Skeletal muscle cell (primary cell): ENCODE results near the gene KRTAP10-3.

Source experiments
- DNase-seq: peaks from one replicate; pipeline ENCODE4 v3.0.0-alpha.2; 2010; ENCODE audit warnings: low read depth
- H3K4me3 ChIP-seq: 2 replicates; pipeline ENCODE4 v1.5.1; 2011; ENCODE audit warnings: low read depth, mild to moderate bottlenecking, control low read depth, low read length, moderate library complexity

Gene KRTAP10-3

GRCh38 chr21:44533121-44533890 lies 25.3 kb downstream of the KRTAP10-3 start:
- DNase-seq, result no peak
- no peak overlapping the region for H3K4me3 ChIP-seq

- H3K4me3 ChIP-seq, result no peak overlapping the region
- DNase-seq, result no peak
Measured at GRCh38 chr21:44532712-44533111, 25.9 kb downstream of the KRTAP10-3 start.

GRCh38 chr21:44531606-44532564 lies 26.7 kb downstream of the KRTAP10-3 start:
- no peak for DNase-seq
- no peak overlapping the region for H3K4me3 ChIP-seq

- DNase-seq, result no peak
- H3K4me3 ChIP-seq, result no peak overlapping the region
Measured at GRCh38 chr21:44530903-44531605, 27.5 kb downstream of the KRTAP10-3 start.

DNA sequence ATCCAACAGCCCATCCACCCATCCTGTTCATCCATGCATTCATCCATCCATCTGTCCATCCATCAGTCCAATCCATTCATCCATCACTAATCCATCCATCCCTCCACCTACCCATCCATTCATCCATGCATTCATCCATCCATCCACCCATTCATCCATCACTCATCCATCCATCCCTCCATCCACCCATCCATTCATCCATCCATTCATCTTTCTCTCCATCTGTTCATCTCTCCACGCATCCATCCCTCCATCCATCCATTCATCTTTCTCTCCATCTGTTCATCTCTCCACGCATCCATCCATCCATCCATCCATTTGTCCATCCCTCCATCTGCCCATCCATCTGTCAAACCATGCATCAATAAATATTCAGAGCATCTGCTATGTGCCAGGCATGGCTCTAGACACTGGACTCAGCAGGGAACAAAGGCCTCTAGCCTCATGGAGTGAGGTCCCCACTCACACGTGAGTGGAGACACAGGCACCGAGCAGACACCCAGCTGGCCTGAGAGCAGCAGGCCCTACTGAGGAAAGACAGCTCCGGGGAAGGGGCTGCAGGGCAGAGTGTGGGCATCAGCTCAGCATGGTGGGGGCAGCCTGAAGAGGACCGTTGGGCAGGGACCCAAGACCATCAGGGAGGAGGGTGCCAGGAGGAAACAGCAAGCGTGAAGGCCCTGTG lies 28.2 kb downstream of the KRTAP10-3 start:
- DNase-seq, result no peak
- H3K4me3 ChIP-seq, result no peak overlapping the region

DNA sequence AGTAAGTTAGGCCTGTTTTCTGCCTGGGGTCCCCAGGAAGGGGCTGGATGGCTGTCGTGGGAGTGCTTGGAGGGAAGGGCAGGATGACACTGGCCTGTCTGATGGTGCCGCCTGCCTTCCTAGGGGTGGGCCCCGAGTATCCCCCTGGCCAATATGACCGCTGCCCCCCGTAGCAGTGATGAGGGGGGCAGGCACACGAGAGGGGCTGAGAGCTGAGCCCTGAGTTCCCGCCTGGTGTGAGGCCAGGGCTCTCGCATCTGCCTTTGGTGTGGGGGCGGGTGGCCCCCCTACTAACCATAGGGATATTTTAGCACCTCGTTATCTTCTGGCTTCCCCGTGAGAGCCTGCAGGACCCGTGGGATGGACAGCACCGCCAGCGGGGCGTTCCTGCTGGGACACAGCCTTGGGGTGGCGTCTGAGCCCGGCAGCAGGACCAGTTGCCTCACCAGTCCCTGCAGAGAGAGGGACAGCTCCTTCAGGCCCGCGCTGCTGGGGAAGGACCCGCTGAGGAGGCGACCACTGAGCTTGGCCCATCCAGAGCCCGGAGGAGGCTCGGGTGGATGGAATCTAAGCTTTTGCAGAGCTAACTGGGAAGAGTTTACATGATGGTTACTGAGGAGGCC lies 29.0 kb downstream of the KRTAP10-3 start:
- no peak overlapping the region for H3K4me3 ChIP-seq
- no peak for DNase-seq

DNA sequence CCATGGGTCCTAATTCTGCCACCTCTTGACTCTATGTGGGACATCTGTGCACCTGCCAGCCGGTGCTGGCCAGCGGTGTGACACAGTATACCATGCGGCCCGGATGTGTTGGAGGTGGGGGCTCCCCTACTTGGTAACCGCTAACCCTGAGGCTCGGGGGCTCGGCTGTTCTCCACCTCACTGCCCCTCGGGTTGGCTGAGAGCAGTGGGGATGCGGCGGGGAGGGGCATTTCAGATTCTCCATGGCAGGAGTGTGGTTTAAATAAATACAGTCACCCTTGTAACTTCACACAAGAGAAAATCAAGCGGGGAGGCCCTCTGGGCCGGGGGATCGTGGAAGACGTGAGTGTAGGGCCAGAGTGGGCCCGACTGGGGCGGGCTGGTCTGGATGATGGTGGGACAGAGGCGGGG lies 29.6 kb downstream of the KRTAP10-3 start:
- no peak overlapping the region for H3K4me3 ChIP-seq
- no peak for DNase-seq

DNA sequence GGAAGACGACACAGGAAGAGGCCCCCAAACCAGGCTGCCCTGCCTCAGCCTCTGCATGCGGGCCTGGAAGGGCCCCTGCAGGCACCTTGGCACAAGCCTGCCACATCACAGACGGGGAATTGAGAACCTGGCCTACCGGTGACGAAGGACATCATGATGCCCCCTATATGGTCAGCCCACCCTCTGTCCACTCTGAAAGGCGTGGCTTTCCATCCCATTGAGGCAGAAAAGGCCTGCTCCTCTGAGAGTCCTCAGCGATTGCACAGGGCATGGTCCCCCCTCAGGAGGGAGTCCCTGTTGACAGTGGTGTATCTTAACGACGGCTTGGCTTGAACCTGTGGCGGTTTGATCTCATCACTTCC lies 30.0 kb downstream of the KRTAP10-3 start:
- DNase-seq, result no peak
- no peak overlapping the region for H3K4me3 ChIP-seq

GRCh38 chr21:44527983-44528633 lies 30.5 kb downstream of the KRTAP10-3 start:
- H3K4me3 ChIP-seq, result no peak overlapping the region
- no peak for DNase-seq

DNA sequence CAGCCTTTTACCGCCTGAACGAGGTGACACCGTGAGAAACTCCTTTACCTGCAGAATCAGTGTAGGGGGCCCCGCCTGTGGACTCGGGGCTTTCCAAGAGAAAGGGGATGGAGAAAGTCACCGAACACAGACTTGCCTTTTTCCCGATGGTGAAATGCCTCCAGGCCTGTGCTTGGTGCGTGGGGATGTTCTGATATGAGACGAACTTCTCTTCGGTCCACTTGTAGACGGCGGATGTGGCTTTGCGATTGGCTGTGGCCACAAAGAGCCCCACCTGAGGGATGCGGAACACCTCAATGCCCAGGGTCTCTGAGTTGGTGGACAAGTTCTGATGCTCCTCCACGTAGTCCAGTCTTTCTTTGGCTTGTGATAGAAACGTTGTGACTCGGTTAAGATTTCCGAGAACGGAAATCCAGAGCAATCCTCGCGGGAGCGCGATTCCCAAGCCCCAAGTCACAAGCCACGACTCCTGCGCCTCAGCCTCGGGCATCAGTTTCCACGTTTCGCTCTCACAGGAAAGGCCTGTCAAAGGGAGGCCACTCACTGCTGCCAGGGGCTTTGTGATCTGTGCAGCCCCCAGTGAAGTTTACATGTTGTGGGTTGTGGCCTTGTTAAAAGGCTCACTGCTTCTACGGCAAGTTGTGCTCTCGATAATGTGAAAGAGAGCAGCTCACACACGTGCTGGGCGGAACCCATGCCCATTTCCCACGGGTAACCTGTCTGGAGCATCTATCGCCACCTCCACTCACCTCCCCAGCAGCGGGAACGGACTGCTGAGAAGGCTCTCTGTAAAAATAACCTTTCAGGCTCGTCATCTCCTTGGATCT lies 31.2 kb downstream of the KRTAP10-3 start:
- DNase-seq, result no peak
- H3K4me3 ChIP-seq, result no peak overlapping the region

DNA sequence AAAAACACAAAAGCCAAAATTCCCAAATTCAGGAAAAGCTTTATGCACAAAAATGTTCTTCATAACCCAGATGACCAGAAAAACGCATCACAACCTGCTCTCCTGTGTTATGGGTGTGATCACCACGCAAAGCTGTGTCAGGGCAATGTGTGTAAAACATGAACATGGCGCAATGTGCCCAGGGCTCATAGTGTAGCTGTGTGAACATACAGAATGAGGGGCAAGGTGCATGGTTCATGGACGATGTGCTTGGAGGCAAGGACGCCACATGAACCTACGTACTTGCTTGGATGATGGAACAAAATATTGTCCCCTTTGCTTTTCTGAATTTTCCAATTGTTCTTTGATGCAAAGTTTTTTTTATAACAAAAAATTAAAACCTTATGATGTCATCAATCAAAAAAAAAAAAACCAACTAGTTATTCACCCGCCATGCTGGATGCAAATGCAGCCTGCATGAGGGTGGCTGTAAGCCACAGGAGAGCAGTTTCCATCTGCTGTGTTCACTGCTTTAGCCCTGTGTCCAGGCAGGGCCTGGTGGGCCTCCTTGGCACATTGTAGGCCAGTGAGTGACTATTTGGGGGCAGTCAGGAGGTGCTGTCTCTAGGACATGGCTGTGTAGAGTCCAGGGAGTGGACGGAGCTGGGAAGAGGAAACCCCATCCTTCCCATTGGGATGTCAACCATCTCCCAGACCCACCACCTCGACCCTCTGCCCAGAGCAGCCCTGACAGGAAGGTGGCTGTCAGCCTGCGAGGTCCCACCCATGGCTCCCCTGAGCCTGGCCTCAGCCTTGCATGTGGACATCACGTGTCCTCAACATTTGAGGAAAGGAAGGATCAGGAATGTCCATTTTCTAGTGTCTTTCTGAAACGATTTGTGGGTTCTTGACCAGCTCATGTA lies 32.2 kb downstream of the KRTAP10-3 start:
- no peak for DNase-seq
- H3K4me3 ChIP-seq, result no peak overlapping the region

DNA sequence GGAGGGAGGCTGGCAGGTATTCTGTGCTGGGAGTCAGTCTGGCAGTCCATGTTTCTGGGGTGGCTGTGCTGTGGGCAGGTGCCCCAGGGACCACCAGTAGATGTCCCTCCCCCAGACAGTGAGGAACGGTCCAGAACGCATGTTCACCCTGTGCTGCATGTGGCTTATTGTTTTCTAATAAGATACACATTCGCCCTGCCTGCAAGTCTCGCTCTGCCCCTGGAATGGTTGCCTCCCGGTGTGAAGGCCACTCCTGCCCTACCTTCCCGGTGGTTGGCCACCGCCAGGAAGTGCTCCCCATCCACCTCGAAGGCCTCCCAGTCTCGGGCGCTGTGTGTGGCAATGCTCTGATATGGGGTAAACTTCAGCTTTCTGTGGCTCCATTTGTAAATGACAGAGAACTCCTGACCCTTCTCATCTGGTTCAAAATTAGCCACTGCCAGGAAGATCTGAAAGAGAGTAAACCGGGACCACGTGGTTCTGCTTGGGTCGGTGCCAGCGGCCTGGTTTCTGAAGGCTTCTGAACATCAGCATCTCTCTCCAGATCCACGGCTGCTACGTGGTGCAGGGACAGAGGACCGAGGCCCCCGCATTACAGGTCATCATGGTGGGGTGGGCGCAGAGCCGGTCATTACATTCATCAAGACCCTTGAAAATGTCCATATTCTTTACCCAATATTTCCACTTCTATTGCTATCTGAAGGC lies 33.1 kb downstream of the KRTAP10-3 start:
- DNase-seq, result no peak
- H3K4me3 ChIP-seq, result no peak overlapping the region

DNA sequence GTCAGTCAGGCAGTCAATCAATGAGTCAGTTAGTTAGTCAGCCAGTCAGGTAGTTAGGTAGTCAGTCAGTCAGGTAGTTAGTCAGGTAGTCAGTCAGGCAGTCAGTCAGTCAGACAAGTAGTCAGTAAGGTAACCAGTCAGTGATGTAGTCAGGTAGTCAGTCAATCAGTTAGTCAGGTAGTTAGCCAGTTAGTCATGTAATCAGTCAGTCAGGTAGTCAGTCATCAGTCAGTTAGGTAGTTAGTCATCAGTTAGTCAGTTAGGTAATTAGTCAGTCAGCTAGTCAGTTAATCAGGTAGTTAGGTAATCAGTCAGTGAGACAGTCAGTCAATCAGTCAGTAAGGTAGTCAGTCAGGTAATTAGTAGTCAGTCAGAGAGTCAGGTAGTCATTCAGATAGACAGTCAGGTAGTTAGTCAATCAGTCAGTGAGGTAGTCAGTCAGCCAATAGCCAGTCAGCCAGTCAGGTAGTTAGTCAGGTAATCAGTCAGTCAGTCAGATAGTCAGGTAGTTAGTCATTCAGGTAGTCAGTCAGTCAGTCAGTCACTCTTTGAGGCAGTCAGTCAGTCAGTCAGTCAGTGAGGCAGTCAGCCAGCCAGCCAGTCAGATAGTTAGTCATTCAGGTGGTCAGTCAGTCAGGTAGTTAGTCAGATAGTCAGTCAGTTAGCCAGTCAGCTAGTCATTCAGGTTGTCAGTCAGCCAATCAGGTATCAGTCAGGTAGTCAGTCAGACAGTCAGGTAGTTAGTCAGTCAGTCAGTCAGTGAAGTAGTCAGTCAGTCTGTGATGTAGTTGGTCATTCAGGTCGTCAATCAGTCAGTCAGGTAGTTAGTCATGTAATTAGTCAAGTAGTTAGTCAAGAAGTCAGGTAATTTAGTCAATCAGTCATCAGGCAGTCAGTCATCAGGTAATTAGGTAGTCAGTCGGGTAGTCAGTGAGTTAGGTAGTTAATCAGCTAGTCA lies 33.9 kb downstream of the KRTAP10-3 start:
- no peak for DNase-seq
- no peak overlapping the region for H3K4me3 ChIP-seq

DNA sequence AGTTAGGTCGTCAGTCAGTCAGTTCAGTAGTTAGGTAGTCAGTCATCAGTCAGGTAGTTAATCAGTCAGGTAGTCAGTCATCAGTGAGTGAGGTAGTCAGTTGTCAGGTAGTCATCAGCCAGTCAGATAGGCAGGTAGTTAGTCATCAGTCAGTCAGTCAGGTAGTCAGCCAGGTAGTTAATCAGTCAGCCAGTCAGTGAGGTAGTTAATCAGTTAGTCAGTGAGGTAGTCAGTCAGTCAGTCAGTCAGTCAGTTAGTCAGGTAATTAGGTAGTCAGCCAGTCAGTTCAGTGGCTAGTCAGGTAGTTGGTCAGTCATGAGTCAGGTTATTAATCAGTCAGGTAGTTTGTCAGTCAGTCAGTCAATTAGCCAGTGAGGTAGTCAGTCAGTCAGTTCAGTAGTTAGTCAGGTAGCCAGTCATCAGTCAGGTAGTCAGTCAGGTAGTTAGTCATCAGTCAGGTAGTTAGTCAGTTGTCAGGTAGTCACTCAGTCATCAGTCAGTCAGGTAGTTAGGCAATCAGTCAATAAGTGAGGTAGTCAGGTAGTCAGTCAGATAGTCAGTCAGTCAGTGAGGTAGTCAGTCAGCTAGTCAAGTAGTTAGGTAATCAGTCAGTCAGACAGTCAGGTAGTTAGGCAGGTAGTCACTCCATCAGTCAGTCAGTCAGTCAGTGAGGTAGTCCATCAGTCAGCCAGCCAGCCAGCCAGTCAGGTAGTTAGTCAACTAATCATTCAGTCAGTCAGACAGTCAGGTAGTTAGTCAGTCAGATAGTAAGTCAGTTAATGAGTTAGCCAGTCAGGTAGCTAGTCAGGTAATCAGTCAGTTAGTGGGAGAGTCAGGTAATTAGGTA lies 34.8 kb downstream of the KRTAP10-3 start:
- no peak for DNase-seq
- H3K4me3 ChIP-seq, result no peak overlapping the region
